Subcutaneous abdominal adipose tissue (tissue), 5 donors: ENCODE results near the gene FGF12.

Source experiments
- H3K27ac ChIP-seq: one replicate; pipeline ENCODE4 v1.7.0; 2013; ENCODE audit warnings: low read depth, mild to moderate bottlenecking, inconsistent platforms, low read length, moderate library complexity
- H3K27me3 ChIP-seq, 5 donors: one replicate each; pipeline ENCODE4 v1.7.0; 2013; ENCODE audit warnings: low read length in 5 of 5, inconsistent platforms in 1 of 5; ENCODE audit not compliant: control insufficient read depth in 5 of 5, insufficient read depth in 4 of 5
- H3K36me3 ChIP-seq, 5 donors: one replicate each; pipeline ENCODE4 v1.7.0; 2013; ENCODE audit warnings: low read length in 5 of 5; ENCODE audit not compliant: control insufficient read depth in 5 of 5, insufficient read depth in 5 of 5
- H3K4me1 ChIP-seq, 5 donors: one replicate each; pipeline ENCODE4 v1.7.0; 2013; ENCODE audit warnings: low read length in 5 of 5, mild to moderate bottlenecking in 3 of 5, moderate library complexity in 1 of 5; ENCODE audit not compliant: control insufficient read depth in 5 of 5, insufficient read depth in 5 of 5
- H3K4me3 ChIP-seq, 5 donors: one replicate each; pipeline ENCODE4 v1.7.0; 2013; ENCODE audit warnings: low read length in 5 of 5, low read depth in 1 of 5
- H3K9ac ChIP-seq, 5 donors: one replicate each; pipeline ENCODE4 v1.7.0; 2013; ENCODE audit warnings: low read length in 5 of 5, mild to moderate bottlenecking in 4 of 5, moderate library complexity in 3 of 5
- H3K9me3 ChIP-seq, 5 donors: one replicate each; pipeline ENCODE4 v1.7.0; 2013; ENCODE audit warnings: low read length in 5 of 5; ENCODE audit not compliant: control insufficient read depth in 5 of 5
- donor health status: healthy.
- donor health status: healthy.
- donor health status: healthy.
- donor health status: healthy.
- donor health status: healthy.

FGF12 gene

DNA sequence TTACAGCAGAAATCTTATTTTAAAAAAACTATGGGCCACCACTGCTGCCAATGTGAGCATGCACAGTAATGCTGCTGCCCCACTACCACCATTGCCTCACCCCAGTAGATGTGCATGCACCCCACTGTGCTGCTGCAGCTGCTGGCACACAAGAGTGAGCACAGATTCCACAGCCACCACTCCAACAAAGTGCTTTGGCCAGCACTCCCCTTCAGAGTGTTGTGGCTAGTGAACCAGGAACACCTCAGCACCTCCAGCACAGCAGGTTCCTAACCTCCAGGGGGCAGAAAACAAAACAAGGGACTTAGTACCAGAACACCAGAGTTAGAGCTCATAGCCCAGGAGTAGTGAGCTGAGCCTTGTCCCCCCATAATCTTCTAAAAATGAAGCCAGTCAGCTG, 636.8 kb downstream of the FGF12 start:
- no peak overlapping the region for H3K4me3 ChIP-seq
- no peaks in the 10 kb centered on the region for H3K9me3 ChIP-seq
- no peaks in the 10 kb centered on the region for H3K4me1 ChIP-seq
- H3K27me3 ChIP-seq: no peaks in the 10 kb centered on the region
- no peaks in the 10 kb centered on the region for H3K36me3 ChIP-seq
- H3K9ac ChIP-seq: no peak overlapping the region
- H3K27ac ChIP-seq: no peak overlapping the region
